PFSK-1 (cell line): ENCODE measurements around the gene PPM1F.

Experiments
- FOXP2 ChIP-seq: optimal IDR thresholded peaks from 2 replicates; pipeline ENCODE3; 2011; ENCODE audit warnings: borderline replicate concordance, control low read depth, inconsistent platforms; ENCODE audit not compliant: insufficient read depth; ENCODE audit errors: extremely low read length, extremely low read depth
- POLR2AphosphoS5 ChIP-seq: IDR thresholded peaks from 2 replicates; pipeline ENCODE4 v1.6.1; 2012; ENCODE audit warnings: low read depth, mild to moderate bottlenecking, control low read depth, low read length, moderate library complexity
- REST ChIP-seq, 2 experiments: IDR thresholded peaks; 2 replicates each; pipeline versions ENCODE4 v1.6.1 to v1.8.0; 2011 to 2012; ENCODE audit warnings: low read depth in 2 of 2, low read length in 2 of 2, control low read depth in 1 of 2, inconsistent platforms in 1 of 2, mild to moderate bottlenecking in 1 of 2, moderate library complexity in 1 of 2; ENCODE audit not compliant: insufficient read depth in 1 of 2
- SIN3A ChIP-seq: IDR thresholded peaks from 2 replicates; pipeline ENCODE4 v1.6.1; 2012; ENCODE audit warnings: mild to moderate bottlenecking, low read length, moderate library complexity, borderline replicate concordance; ENCODE audit not compliant: insufficient read depth
- TAF1 ChIP-seq: IDR thresholded peaks from 2 replicates; pipeline ENCODE4 v1.6.1; 2012; ENCODE audit warnings: low read length, control low read depth, borderline replicate concordance; ENCODE audit not compliant: insufficient read depth

The PPM1F gene

GRCh38 chr22:21990445-21991303, 38.0 kb upstream of the PPM1F start:
- TF ChIP-seq TAF1 (no peak), SIN3A (no peak), POLR2AphosphoS5 (no peak), FOXP2 (no peak), REST (IDR thresholded peaks at IDR 0.05; ENCODE audit: insufficient read depth in 1 of 2, low read depth in 2 of 2, low read length in 2 of 2) (no peak)

GRCh38 chr22:21989049-21989448, 36.4 kb upstream of the PPM1F start:
- no peak for TF ChIP-seq POLR2AphosphoS5
- TF ChIP-seq REST (IDR thresholded peaks at IDR 0.05; ENCODE audit: insufficient read depth in 1 of 2, low read depth in 2 of 2, low read length in 2 of 2) = no peak
- TF ChIP-seq FOXP2 = no peak
- no peak for TF ChIP-seq SIN3A
- TF ChIP-seq TAF1 = no peak

GRCh38 chr22:21985214-21985613, 32.6 kb upstream of the PPM1F start:
- TF ChIP-seq TAF1 (no peak), FOXP2 (no peak), POLR2AphosphoS5 (no peak), SIN3A (no peak), REST (IDR thresholded peaks at IDR 0.05; ENCODE audit: insufficient read depth in 1 of 2, low read depth in 2 of 2, low read length in 2 of 2) (no peak)

- no peak for TF ChIP-seq POLR2AphosphoS5
- no peak for TF ChIP-seq TAF1
- no peak for TF ChIP-seq FOXP2
- no peak for TF ChIP-seq REST (IDR thresholded peaks at IDR 0.05; ENCODE audit: insufficient read depth in 1 of 2, low read depth in 2 of 2, low read length in 2 of 2)
- no peak for TF ChIP-seq SIN3A
Observed at GRCh38 chr22:21984793-21985192, 32.1 kb upstream of the PPM1F start.
